Activated CD8-positive, alpha-beta memory T cell treated with anti-CD3 and anti-CD28 coated beads, Interleukin-2, amount 50 U/mL, for 24 hours (primary cell): ENCODE measurements around the gene ATP9A.
"Not testable (repeated sequence)": the region's sequence is repeated elsewhere in the genome, so short reads cannot be mapped to it uniquely, and the experiment has no call there.

Source experiments
- DNase-seq: peaks from one replicate; pipeline ENCODE4 v3.0.0-alpha.2; 2020; ENCODE audit errors: extremely low read depth

Gene ATP9A

GRCh38 chr20:51767867-51768758, at the start of gene ATP9A:
ATP9A (minus strand) TSS chr20:51768390; CDS start chr20:51768369, 21 bp downstream.
- DNase-seq, result no peak

GRCh38 chr20:51816856-51817255, 48.7 kb upstream of the ATP9A start:
- not testable (repeated sequence) for DNase-seq

- DNase-seq, result no peak
Observed at GRCh38 chr20:51815383-51816076, 47.3 kb upstream of the ATP9A start.

- DNase-seq, result no peak
Observed at GRCh38 chr20:51812861-51813260, 44.7 kb upstream of the ATP9A start.

- DNase-seq, result no peak
Observed at GRCh38 chr20:51811514-51812128, 43.4 kb upstream of the ATP9A start.

GRCh38 chr20:51811042-51811355, 42.8 kb upstream of the ATP9A start:
- DNase-seq, result no peak

GRCh38 chr20:51810155-51811041, 42.2 kb upstream of the ATP9A start:
- DNase-seq, result no peak

GRCh38 chr20:51807720-51808250, 39.6 kb upstream of the ATP9A start:
- no peak for DNase-seq

GRCh38 chr20:51804754-51805153, 36.6 kb upstream of the ATP9A start:
- no peak for DNase-seq

GRCh38 chr20:51803148-51803854, 35.1 kb upstream of the ATP9A start:
- DNase-seq, result no peak

- no peak for DNase-seq
Observed at GRCh38 chr20:51802170-51802751, 34.1 kb upstream of the ATP9A start, which contains the start of gene SALL4. SALL4 (minus strand) TSS chr20:51802521; CDS start chr20:51802408, 113 bp downstream.

GRCh38 chr20:51801823-51802123, 33.6 kb upstream of the ATP9A start:
- DNase-seq, result no peak

- no peak for DNase-seq
Observed at GRCh38 chr20:51801122-51801822, 33.1 kb upstream of the ATP9A start.

- no peak for DNase-seq
Observed at GRCh38 chr20:51800872-51801121, 32.6 kb upstream of the ATP9A start.

- peak; percentile 7 for DNase-seq
Observed at GRCh38 chr20:51800060-51800871, 32.1 kb upstream of the ATP9A start.

- DNase-seq, result no peak
Observed at GRCh38 chr20:51799401-51799860, 31.2 kb upstream of the ATP9A start.

- no peak for DNase-seq
Observed at GRCh38 chr20:51797357-51798025, 29.3 kb upstream of the ATP9A start.

- no peak for DNase-seq
Observed at GRCh38 chr20:51796340-51796739, 28.1 kb upstream of the ATP9A start.

GRCh38 chr20:51792960-51793359, 24.8 kb upstream of the ATP9A start:
- no peak for DNase-seq
